Measurements from ENCODE around the gene GLB1L.

The GLB1L gene

GRCh38 chr2:219216535-219216915 lies 28.7 kb downstream of the GLB1L start:
- DNase-seq (no peak), ATAC-seq (replicated peaks) (no peak)
- peaks cover 21 to 50% of the 10 kb centered on the region in 2 donors for H3K4me1 Mint-ChIP-seq
- H3K27me3 Mint-ChIP-seq, result no peaks in the 10 kb centered on the region
- H3K27ac Mint-ChIP-seq, result peak overlapping the region; percentile 37
- peak overlapping the region; percentile 64 to 95 for H3K4me3 Mint-ChIP-seq
- peaks cover 49 to 59% of the 10 kb centered on the region in 2 donors for H3K36me3 Mint-ChIP-seq
- H3K9me3 Mint-ChIP-seq, result no peaks in the 10 kb centered on the region

- peaks cover 21 to 54% of the 10 kb centered on the region in 2 donors for H3K4me1 Mint-ChIP-seq
- ATAC-seq (replicated peaks) (no peak), DNase-seq (no peak)
- no peaks in the 10 kb centered on the region for H3K27me3 Mint-ChIP-seq
- H3K36me3 Mint-ChIP-seq, result peaks cover 47 to 57% of the 10 kb centered on the region in 2 donors
- no peaks in the 10 kb centered on the region for H3K9me3 Mint-ChIP-seq
- H3K4me3 Mint-ChIP-seq, result peak overlapping the region in 1 of 2 donors; percentile 32
- H3K27ac Mint-ChIP-seq, result no peak overlapping the region
Observed at GRCh38 chr2:219215871-219216534, 29.2 kb downstream of the GLB1L start.

- Mint-ChIP-seq H3K4me1 (peaks cover 20 to 47% of the 10 kb centered on the region in 2 donors), H3K27me3 (no peaks in the 10 kb centered on the region), H3K9me3 (no peaks in the 10 kb centered on the region), H3K4me3 (no peak overlapping the region), H3K27ac (no peak overlapping the region), H3K36me3 (peaks cover 46 to 48% of the 10 kb centered on the region in 2 donors)
- ATAC-seq (replicated peaks) (no peak), DNase-seq (no peak)
Observed at GRCh38 chr2:219214786-219215185, 30.5 kb downstream of the GLB1L start.

GRCh38 chr2:219214141-219214540 lies 31.1 kb downstream of the GLB1L start:
- H3K27ac Mint-ChIP-seq, result peak overlapping the region; percentile 6
- DNase-seq (no peak), ATAC-seq (replicated peaks) (no peak)
- no peaks in the 10 kb centered on the region for H3K9me3 Mint-ChIP-seq
- peaks cover 21 to 44% of the 10 kb centered on the region in 2 donors for H3K4me1 Mint-ChIP-seq
- H3K36me3 Mint-ChIP-seq, result peaks cover 45% of the 10 kb centered on the region in 2 donors
- no peak overlapping the region for H3K4me3 Mint-ChIP-seq
- no peaks in the 10 kb centered on the region for H3K27me3 Mint-ChIP-seq

- H3K9me3 Mint-ChIP-seq, result no peaks in the 10 kb centered on the region
- no peaks in the 10 kb centered on the region for H3K27me3 Mint-ChIP-seq
- no peak overlapping the region for H3K4me3 Mint-ChIP-seq
- peaks cover 46 to 48% of the 10 kb centered on the region in 2 donors for H3K36me3 Mint-ChIP-seq
- no peak overlapping the region for H3K27ac Mint-ChIP-seq
- H3K4me1 Mint-ChIP-seq, result peaks cover 23 to 47% of the 10 kb centered on the region in 2 donors
- no peak for DNase-seq
- ATAC-seq (replicated peaks), result no peak
Observed at GRCh38 chr2:219213486-219214071, 31.7 kb downstream of the GLB1L start.

GRCh38 chr2:219213026-219213415 lies 32.2 kb downstream of the GLB1L start:
- Mint-ChIP-seq H3K27ac (peak overlapping the region; percentile 20), H3K36me3 (peaks cover 51 to 54% of the 10 kb centered on the region in 2 donors), H3K4me3 (no peak overlapping the region), H3K27me3 (no peaks in the 10 kb centered on the region), H3K4me1 (peaks cover 25 to 49% of the 10 kb centered on the region in 2 donors), H3K9me3 (no peaks in the 10 kb centered on the region)
- no peak for ATAC-seq (replicated peaks)
- DNase-seq, result no peak

- Mint-ChIP-seq H3K4me1 (peaks cover 25 to 41% of the 10 kb centered on the region in 2 donors), H3K27ac (peak overlapping the region; percentile 87), H3K4me3 (no peak overlapping the region), H3K9me3 (no peaks in the 10 kb centered on the region), H3K36me3 (peaks cover 42 to 44% of the 10 kb centered on the region in 2 donors), H3K27me3 (no peaks in the 10 kb centered on the region)
- no peak for ATAC-seq (replicated peaks)
- DNase-seq, result no peak
Observed at GRCh38 chr2:219210886-219211362, 34.3 kb downstream of the GLB1L start.

- DNase-seq (no peak), ATAC-seq (replicated peaks) (no peak)
- Mint-ChIP-seq H3K27me3 (no peaks in the 10 kb centered on the region), H3K36me3 (peaks cover 40 to 42% of the 10 kb centered on the region in 2 donors), H3K4me1 (peaks cover 24 to 39% of the 10 kb centered on the region in 2 donors), H3K9me3 (no peaks in the 10 kb centered on the region), H3K27ac (peak overlapping the region; percentile 73), H3K4me3 (no peak overlapping the region)
Observed at GRCh38 chr2:219210196-219210885, 34.9 kb downstream of the GLB1L start.

GRCh38 chr2:219209236-219210195 lies 35.7 kb downstream of the GLB1L start:
- DNase-seq, result no peak
- Mint-ChIP-seq H3K4me1 (peaks cover 21 to 39% of the 10 kb centered on the region in 2 donors), H3K9me3 (peaks cover 0 to under 1% of the 10 kb centered on the region in 2 donors), H3K4me3 (no peak overlapping the region), H3K36me3 (peaks cover 37% of the 10 kb centered on the region in 2 donors), H3K27ac (peak overlapping the region; percentile 83), H3K27me3 (no peaks in the 10 kb centered on the region)
- ATAC-seq (replicated peaks), result no peak

GRCh38 chr2:219207884-219208740 lies 37.1 kb downstream of the GLB1L start:
- H3K4me3 Mint-ChIP-seq, result peak overlapping the region; percentile 76 to 90
- H3K36me3 Mint-ChIP-seq, result peaks cover 27% of the 10 kb centered on the region in 2 donors
- no peaks in the 10 kb centered on the region for H3K27me3 Mint-ChIP-seq
- peak overlapping the region; percentile 31 for H3K27ac Mint-ChIP-seq
- H3K9me3 Mint-ChIP-seq, result peaks cover 0 to 2% of the 10 kb centered on the region in 2 donors
- DNase-seq (no peak), ATAC-seq (replicated peaks) (no peak)
- peaks cover 21 to 39% of the 10 kb centered on the region in 2 donors for H3K4me1 Mint-ChIP-seq

GRCh38 chr2:219207134-219207883 lies 37.9 kb downstream of the GLB1L start:
- ATAC-seq (replicated peaks) (no peak), DNase-seq (no peak)
- H3K27ac Mint-ChIP-seq, result peak overlapping the region; percentile 11
- H3K4me1 Mint-ChIP-seq, result peaks cover 21 to 37% of the 10 kb centered on the region in 2 donors
- H3K36me3 Mint-ChIP-seq, result peaks cover 22 to 26% of the 10 kb centered on the region in 2 donors
- no peaks in the 10 kb centered on the region for H3K27me3 Mint-ChIP-seq
- peak overlapping the region; percentile 76 to 90 for H3K4me3 Mint-ChIP-seq
- peaks cover 0 to 2% of the 10 kb centered on the region in 2 donors for H3K9me3 Mint-ChIP-seq

- peak; percentile 94 for DNase-seq
- Mint-ChIP-seq H3K4me1 (peaks cover 21 to 29% of the 10 kb centered on the region in 2 donors), H3K27ac (peak within 1 kb of the TSS; percentile 97), H3K27me3 (no peaks in the 10 kb centered on the region), H3K4me3 (peak within 1 kb of the TSS; percentile 76 to 90), H3K9me3 (peaks cover 0 to 2% of the 10 kb centered on the region in 2 donors), H3K36me3 (peaks cover 15 to 19% of the 10 kb centered on the region in 2 donors)
- peak; percentile 96 to 97 for ATAC-seq (replicated peaks)
Observed at GRCh38 chr2:219206328-219207133, 38.7 kb downstream of the GLB1L start, which contains the start of gene ZFAND2B. Gene ZFAND2B, plus strand, starts transcription at chr2:219206782. Its CDS starts 206 bp downstream, at chr2:219206988.
